ENCODE measurements around the gene LMOD3.

Gene LMOD3

GRCh38 chr3:69121950-69122349, 445 bp downstream of the LMOD3 start:
- DNase-seq (ENCODE audit: low read depth, low spot score), result no peak

- DNase-seq (ENCODE audit: low read depth, low spot score), result no peak
These were observed 882 bp downstream of the LMOD3 start for GRCh38 chr3:69121513-69121912.

- DNase-seq (ENCODE audit: low read depth, low spot score), result peak; percentile 76
These were observed 1.4 kb downstream of the LMOD3 start for GRCh38 chr3:69120879-69121464.

GRCh38 chr3:69119681-69120080, 2.7 kb downstream of the LMOD3 start:
- DNase-seq (ENCODE audit: low read depth, low spot score), result no peak

- DNase-seq (ENCODE audit: low read depth, low spot score), result no peak
These were observed 3.3 kb downstream of the LMOD3 start for GRCh38 chr3:69119138-69119537.

GRCh38 chr3:69118555-69118954, 3.8 kb downstream of the LMOD3 start:
- DNase-seq (ENCODE audit: low read depth, low spot score), result no peak

- DNase-seq (ENCODE audit: low read depth, low spot score), result no peak
These were observed 5.5 kb downstream of the LMOD3 start for GRCh38 chr3:69116897-69117296.

GRCh38 chr3:69116162-69116561, 6.2 kb downstream of the LMOD3 start:
- DNase-seq (ENCODE audit: low read depth, low spot score), result no peak

- no peak for DNase-seq (ENCODE audit: low read depth, low spot score)
These were observed 6.7 kb downstream of the LMOD3 start for GRCh38 chr3:69115731-69116130.

- DNase-seq (ENCODE audit: low read depth, low spot score), result no peak
These were observed 8.9 kb downstream of the LMOD3 start for GRCh38 chr3:69113536-69113935.

- no peak for DNase-seq (ENCODE audit: low read depth, low spot score)
These were observed 11.4 kb downstream of the LMOD3 start for GRCh38 chr3:69110941-69111546.

- DNase-seq (ENCODE audit: low read depth, low spot score), result no peak
These were observed 13.6 kb downstream of the LMOD3 start for GRCh38 chr3:69108811-69109210.

- no peak for DNase-seq (ENCODE audit: low read depth, low spot score)
These were observed 14.6 kb downstream of the LMOD3 start for GRCh38 chr3:69107841-69108240.

- DNase-seq (ENCODE audit: low read depth, low spot score), result no peak
These were observed 17.1 kb downstream of the LMOD3 start for GRCh38 chr3:69105320-69105719.

- no peak for DNase-seq (ENCODE audit: low read depth, low spot score)
These were observed 17.8 kb downstream of the LMOD3 start for GRCh38 chr3:69104586-69104985.

GRCh38 chr3:69103123-69103522, 19.3 kb downstream of the LMOD3 start:
- DNase-seq (ENCODE audit: low read depth, low spot score), result no peak

- no peak for DNase-seq (ENCODE audit: low read depth, low spot score)
These were observed 20.0 kb downstream of the LMOD3 start for GRCh38 chr3:69102384-69102783.

- DNase-seq (ENCODE audit: low read depth, low spot score), result no peak
These were observed 22.8 kb downstream of the LMOD3 start for GRCh38 chr3:69099576-69099975.

- DNase-seq (ENCODE audit: low read depth, low spot score), result no peak
These were observed 24.8 kb downstream of the LMOD3 start for GRCh38 chr3:69097407-69098086.

- no peak for DNase-seq (ENCODE audit: low read depth, low spot score)
These were observed 26.1 kb downstream of the LMOD3 start for GRCh38 chr3:69096299-69096698.

GRCh38 chr3:69095636-69096035, 26.8 kb downstream of the LMOD3 start:
- no peak for DNase-seq (ENCODE audit: low read depth, low spot score)

- DNase-seq (ENCODE audit: low read depth, low spot score), result no peak
These were observed 27.8 kb downstream of the LMOD3 start for GRCh38 chr3:69094467-69095205.
